GM12875 (cell line): ENCODE results near the gene KRT7.
"Not testable (repeated sequence)": the region's sequence is repeated elsewhere in the genome, so short reads cannot be mapped to it uniquely, and the experiment has no call there.

Source experiments
- H3K4me3 ChIP-seq: one replicate; pipeline ENCODE4 v1.5.1; 2011; ENCODE audit warnings: low read depth, low read length, control low read depth
- TF ChIP-seq, protein P1 (sequence below): IDR thresholded peaks from 2 replicates; pipeline ENCODE4 v1.5.1; 2011; ENCODE audit warnings: low read depth, mild to moderate bottlenecking, control low read depth, inconsistent platforms, low read length, moderate library complexity, borderline replicate concordance; ENCODE audit not compliant: insufficient read depth

Gene KRT7

GRCh38 chr12:52238207-52238840 lies 5.3 kb downstream of the KRT7 start:
- TF ChIP-seq, protein P1, sequence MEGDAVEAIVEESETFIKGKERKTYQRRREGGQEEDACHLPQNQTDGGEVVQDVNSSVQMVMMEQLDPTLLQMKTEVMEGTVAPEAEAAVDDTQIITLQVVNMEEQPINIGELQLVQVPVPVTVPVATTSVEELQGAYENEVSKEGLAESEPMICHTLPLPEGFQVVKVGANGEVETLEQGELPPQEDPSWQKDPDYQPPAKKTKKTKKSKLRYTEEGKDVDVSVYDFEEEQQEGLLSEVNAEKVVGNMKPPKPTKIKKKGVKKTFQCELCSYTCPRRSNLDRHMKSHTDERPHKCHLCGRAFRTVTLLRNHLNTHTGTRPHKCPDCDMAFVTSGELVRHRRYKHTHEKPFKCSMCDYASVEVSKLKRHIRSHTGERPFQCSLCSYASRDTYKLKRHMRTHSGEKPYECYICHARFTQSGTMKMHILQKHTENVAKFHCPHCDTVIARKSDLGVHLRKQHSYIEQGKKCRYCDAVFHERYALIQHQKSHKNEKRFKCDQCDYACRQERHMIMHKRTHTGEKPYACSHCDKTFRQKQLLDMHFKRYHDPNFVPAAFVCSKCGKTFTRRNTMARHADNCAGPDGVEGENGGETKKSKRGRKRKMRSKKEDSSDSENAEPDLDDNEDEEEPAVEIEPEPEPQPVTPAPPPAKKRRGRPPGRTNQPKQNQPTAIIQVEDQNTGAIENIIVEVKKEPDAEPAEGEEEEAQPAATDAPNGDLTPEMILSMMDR: no peak
- H3K4me3 ChIP-seq: no peak overlapping the region

- TF ChIP-seq, protein P1: no peak
- no peak overlapping the region for H3K4me3 ChIP-seq
These were observed 6.0 kb downstream of the KRT7 start for GRCh38 chr12:52238916-52239646.

DNA sequence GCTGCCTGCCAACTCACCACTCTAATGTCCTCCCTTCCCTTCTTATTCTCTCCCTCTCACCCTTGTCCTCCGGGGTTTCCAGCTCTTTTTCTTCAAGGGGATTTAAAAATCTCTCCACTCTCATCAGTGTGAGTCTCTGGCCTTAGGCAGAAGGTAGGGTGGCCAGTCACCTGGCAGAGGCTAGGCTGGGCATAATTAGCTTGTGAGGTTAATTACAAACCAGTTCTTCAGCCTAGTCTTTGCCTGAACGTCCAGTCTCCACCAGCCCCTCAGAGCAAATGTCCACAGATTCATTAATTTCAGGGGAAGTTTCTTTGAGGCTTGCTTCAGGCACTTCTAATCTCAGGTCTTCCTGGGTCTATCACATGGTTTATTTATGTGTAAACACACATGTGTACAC lies 6.7 kb downstream of the KRT7 start:
- TF ChIP-seq, protein P1: no peak
- no peak overlapping the region for H3K4me3 ChIP-seq

DNA sequence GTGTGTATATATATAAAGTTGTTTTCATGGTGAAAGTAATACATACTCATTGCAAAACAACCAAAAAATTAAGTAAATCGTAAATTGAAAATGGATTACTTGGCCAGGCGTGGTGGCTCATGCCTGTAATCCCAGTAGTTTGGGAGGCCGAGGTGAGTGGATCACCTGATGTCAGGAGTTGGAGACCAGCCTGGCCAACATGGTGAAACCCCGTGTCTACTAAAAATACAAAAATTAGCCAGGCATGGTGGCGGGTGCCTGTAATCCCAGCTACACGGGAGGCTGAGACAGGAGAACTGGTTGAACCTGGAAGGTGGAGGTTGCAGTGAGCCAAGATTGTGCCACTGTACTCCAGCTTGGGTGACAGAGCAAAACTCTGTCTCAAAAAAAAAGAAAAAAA lies 7.2 kb downstream of the KRT7 start:
- not testable (repeated sequence) for H3K4me3 ChIP-seq

GRCh38 chr12:52241205-52241842 lies 8.3 kb downstream of the KRT7 start:
- H3K4me3 ChIP-seq: no peak overlapping the region
- TF ChIP-seq, protein P1: 0 out of 2 replicates have a peak, but pooled peaks have one; percentile 16

DNA sequence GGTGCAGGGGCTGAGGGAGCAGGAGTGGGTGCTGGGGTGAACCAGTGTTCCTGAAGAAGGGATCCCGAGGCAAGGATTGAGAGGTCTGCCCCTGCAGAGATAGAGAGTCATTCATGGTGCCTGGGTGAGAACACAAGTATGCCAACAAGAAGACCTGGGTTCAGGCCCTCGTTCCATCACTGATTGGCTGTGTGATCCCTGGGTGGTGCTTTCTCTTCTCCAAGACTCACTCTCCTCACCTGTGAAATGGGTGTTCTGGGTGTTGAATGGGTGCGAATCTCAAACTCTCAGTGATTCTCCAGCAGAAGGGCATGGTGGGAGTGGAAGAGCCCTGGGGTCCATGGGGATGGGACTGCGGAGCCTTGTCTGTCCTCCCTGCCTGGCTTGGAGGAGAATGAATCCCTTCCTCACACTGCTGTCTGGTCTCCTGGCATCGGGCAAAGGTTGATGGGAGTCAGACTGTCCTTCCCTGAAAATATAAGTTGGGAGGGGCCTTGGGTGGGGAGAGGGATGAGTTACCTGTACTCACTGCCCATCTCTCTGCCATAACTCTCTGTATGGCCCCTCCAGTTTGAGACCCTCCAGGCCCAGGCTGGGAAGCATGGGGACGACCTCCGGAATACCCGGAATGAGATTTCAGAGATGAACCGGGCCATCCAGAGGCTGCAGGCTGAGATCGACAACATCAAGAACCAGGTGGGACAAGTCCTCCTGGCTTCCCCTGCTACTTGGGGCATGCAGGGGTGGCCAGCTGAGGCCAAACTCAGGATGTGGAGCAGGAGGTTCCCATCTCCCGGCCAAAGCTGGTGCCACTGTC lies 9.6 kb downstream of the KRT7 start:
- no peak overlapping the region for H3K4me3 ChIP-seq
- TF ChIP-seq, protein P1: no peak

GRCh38 chr12:52243259-52243855 lies 10.3 kb downstream of the KRT7 start:
- TF ChIP-seq, protein P1: no peak
- no peak overlapping the region for H3K4me3 ChIP-seq
